ENCODE data around the gene YDJC.

DNA sequence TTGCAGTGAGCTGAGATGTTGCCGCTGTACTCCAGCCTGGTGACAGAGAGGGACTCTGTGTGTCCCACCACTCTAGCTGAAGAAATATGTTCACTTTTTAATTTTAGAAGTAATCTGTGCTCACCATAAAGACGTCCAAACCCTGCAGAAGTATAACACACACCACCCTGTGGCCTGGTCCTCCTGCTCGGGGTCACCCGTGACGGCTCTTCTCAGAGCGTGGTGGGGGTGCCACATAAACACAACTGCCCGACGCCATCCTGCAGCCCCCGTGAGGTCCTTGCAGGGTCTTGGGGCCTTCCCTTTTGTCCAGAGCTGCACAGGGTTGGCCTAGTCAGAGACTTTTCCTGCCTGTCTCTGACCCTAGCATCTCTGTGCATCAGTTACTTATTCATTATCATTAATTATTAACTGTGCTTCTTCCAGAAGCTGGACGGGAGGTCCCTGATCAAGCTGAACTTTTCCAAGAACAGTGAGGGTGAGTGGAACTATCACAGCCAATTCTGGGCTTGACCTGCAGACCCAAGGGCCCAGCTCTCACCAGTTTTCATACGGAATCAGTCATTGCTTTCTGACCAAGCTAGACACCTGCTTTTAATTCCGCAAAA, 44.9 kb upstream of the YDJC start:
- TF ChIP-seq, protein P1, sequence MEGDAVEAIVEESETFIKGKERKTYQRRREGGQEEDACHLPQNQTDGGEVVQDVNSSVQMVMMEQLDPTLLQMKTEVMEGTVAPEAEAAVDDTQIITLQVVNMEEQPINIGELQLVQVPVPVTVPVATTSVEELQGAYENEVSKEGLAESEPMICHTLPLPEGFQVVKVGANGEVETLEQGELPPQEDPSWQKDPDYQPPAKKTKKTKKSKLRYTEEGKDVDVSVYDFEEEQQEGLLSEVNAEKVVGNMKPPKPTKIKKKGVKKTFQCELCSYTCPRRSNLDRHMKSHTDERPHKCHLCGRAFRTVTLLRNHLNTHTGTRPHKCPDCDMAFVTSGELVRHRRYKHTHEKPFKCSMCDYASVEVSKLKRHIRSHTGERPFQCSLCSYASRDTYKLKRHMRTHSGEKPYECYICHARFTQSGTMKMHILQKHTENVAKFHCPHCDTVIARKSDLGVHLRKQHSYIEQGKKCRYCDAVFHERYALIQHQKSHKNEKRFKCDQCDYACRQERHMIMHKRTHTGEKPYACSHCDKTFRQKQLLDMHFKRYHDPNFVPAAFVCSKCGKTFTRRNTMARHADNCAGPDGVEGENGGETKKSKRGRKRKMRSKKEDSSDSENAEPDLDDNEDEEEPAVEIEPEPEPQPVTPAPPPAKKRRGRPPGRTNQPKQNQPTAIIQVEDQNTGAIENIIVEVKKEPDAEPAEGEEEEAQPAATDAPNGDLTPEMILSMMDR (conservative IDR thresholded peaks at IDR 0.05; ENCODE audit: low read depth in 2 of 2) = no peak
- TF ChIP-seq CREB1 (CRISPR knock-in tag; IDR thresholded peaks at IDR 0.05; ENCODE audit: low read depth) = no peak
- TF ChIP-seq POLR2AphosphoS5 (IDR thresholded peaks at IDR 0.05; ENCODE audit: low read depth) = no peak
- no peak for TF ChIP-seq EZH2 (IDR thresholded peaks at IDR 0.05; ENCODE audit: low read depth, unreplicated experiment)
- TF ChIP-seq, protein P2, sequence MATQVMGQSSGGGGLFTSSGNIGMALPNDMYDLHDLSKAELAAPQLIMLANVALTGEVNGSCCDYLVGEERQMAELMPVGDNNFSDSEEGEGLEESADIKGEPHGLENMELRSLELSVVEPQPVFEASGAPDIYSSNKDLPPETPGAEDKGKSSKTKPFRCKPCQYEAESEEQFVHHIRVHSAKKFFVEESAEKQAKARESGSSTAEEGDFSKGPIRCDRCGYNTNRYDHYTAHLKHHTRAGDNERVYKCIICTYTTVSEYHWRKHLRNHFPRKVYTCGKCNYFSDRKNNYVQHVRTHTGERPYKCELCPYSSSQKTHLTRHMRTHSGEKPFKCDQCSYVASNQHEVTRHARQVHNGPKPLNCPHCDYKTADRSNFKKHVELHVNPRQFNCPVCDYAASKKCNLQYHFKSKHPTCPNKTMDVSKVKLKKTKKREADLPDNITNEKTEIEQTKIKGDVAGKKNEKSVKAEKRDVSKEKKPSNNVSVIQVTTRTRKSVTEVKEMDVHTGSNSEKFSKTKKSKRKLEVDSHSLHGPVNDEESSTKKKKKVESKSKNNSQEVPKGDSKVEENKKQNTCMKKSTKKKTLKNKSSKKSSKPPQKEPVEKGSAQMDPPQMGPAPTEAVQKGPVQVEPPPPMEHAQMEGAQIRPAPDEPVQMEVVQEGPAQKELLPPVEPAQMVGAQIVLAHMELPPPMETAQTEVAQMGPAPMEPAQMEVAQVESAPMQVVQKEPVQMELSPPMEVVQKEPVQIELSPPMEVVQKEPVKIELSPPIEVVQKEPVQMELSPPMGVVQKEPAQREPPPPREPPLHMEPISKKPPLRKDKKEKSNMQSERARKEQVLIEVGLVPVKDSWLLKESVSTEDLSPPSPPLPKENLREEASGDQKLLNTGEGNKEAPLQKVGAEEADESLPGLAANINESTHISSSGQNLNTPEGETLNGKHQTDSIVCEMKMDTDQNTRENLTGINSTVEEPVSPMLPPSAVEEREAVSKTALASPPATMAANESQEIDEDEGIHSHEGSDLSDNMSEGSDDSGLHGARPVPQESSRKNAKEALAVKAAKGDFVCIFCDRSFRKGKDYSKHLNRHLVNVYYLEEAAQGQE (IDR thresholded peaks at IDR 0.05; ENCODE audit: unreplicated experiment) = no peak
- TF ChIP-seq, protein P3, sequence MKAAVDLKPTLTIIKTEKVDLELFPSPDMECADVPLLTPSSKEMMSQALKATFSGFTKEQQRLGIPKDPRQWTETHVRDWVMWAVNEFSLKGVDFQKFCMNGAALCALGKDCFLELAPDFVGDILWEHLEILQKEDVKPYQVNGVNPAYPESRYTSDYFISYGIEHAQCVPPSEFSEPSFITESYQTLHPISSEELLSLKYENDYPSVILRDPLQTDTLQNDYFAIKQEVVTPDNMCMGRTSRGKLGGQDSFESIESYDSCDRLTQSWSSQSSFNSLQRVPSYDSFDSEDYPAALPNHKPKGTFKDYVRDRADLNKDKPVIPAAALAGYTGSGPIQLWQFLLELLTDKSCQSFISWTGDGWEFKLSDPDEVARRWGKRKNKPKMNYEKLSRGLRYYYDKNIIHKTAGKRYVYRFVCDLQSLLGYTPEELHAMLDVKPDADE (IDR thresholded peaks at IDR 0.05) = no peak
- TF ChIP-seq EZH2phosphoT487 (IDR thresholded peaks at IDR 0.05; ENCODE audit: unreplicated experiment) = no peak
- TF ChIP-seq ZNF114 (CRISPR knock-in tag; IDR thresholded peaks at IDR 0.05) = no peak
